ENCODE results near the gene PDK3.

- TF ChIP-seq CTCF (IDR thresholded peaks at IDR 0.05; ENCODE audit: poor library complexity, severe bottlenecking) = no peak
- no peak for TF ChIP-seq TAF1 (IDR thresholded peaks at IDR 0.05; ENCODE audit: low read depth)
- TF ChIP-seq EZH2 (IDR thresholded peaks at IDR 0.05; ENCODE audit: borderline replicate concordance, insufficient read depth, low read length, poor library complexity, severe bottlenecking) = no peak
- TF ChIP-seq POLR2AphosphoS5 (IDR thresholded peaks at IDR 0.05) = no peak
- no peak for TF ChIP-seq EP300 (conservative IDR thresholded peaks at IDR 0.05; ENCODE audit: poor library complexity, severe bottlenecking)
- no peak for TF ChIP-seq RAD21 (conservative IDR thresholded peaks at IDR 0.05)
- no peak for TF ChIP-seq SMC3 (conservative IDR thresholded peaks at IDR 0.05; ENCODE audit: poor library complexity)
- TF ChIP-seq MXI1 (conservative IDR thresholded peaks at IDR 0.05; ENCODE audit: poor library complexity, severe bottlenecking) = no peak
- TF ChIP-seq REST (IDR thresholded peaks at IDR 0.05; ENCODE audit: borderline replicate concordance) = no peak
Measured at GRCh38 chrX:24483596-24483995, 18.5 kb downstream of the PDK3 start.
